Nephron (organoid): ENCODE measurements around the gene TBC1D26.
"Not testable (repeated sequence)": the region's sequence is repeated elsewhere in the genome, so short reads cannot be mapped to it uniquely, and the experiment has no call there.

Experiments
- H3K27ac Mint-ChIP-seq, 3 experiments: 2 replicates each; pipeline ENCODE4 v1.8.0; 2020; ENCODE audit warnings: mixed read lengths in 3 of 3, mild to moderate bottlenecking in 2 of 3, moderate library complexity in 1 of 3
- H3K27me3 Mint-ChIP-seq: 2 replicates; pipeline ENCODE4 v1.8.0; 2021; ENCODE audit warnings: low read depth, mild to moderate bottlenecking, moderate library complexity, mixed read lengths
- H3K36me3 Mint-ChIP-seq: 2 replicates; pipeline ENCODE4 v1.8.0; 2020; ENCODE audit warnings: low read depth, mixed read lengths
- H3K4me1 Mint-ChIP-seq: 2 replicates; pipeline ENCODE4 v1.8.0; 2020; ENCODE audit warnings: mixed read lengths
- H3K4me3 Mint-ChIP-seq, 3 experiments: 2 replicates each; pipeline ENCODE4 v1.8.0; 2020; ENCODE audit warnings: mild to moderate bottlenecking in 3 of 3, mixed read lengths in 3 of 3, moderate library complexity in 2 of 3
- H3K9me3 Mint-ChIP-seq: 2 replicates; pipeline ENCODE4 v1.8.0; 2020; ENCODE audit warnings: mixed read lengths
- TF ChIP-seq, protein P1 (sequence below), 3 experiments: fragments of 200-600 bp; sonication (generic); IDR thresholded peaks; one replicate each; pipeline ENCODE4 v1.5.0; 2021; ENCODE audit warnings: antibody characterized with exemption in 3 of 3; ENCODE audit not compliant: unreplicated experiment in 3 of 3

The TBC1D26 gene

DNA sequence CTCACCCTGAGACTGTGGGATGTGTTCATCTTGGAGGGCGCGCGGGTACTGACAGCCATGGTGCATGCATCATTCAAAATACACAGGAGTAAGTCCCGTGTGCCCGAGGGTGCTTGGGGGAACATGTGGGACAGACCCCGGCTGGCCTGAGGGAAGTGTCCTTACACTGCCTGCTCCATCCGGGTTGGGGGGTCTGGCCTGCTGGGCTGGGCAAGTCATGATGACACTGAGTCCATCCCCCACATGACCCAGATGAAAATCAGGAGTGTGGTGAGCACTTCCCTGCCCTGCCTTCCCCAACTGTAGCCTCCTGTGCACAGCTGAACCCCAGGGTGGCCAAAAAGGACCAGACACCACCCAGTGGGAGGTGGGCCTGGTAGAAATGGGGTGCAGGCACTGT is 10.8 kb downstream of the TBC1D26 start:
- no peaks in the 10 kb centered on the region for H3K4me1 Mint-ChIP-seq
- no peaks in the 10 kb centered on the region for H3K27me3 Mint-ChIP-seq
- TF ChIP-seq, protein P1, sequence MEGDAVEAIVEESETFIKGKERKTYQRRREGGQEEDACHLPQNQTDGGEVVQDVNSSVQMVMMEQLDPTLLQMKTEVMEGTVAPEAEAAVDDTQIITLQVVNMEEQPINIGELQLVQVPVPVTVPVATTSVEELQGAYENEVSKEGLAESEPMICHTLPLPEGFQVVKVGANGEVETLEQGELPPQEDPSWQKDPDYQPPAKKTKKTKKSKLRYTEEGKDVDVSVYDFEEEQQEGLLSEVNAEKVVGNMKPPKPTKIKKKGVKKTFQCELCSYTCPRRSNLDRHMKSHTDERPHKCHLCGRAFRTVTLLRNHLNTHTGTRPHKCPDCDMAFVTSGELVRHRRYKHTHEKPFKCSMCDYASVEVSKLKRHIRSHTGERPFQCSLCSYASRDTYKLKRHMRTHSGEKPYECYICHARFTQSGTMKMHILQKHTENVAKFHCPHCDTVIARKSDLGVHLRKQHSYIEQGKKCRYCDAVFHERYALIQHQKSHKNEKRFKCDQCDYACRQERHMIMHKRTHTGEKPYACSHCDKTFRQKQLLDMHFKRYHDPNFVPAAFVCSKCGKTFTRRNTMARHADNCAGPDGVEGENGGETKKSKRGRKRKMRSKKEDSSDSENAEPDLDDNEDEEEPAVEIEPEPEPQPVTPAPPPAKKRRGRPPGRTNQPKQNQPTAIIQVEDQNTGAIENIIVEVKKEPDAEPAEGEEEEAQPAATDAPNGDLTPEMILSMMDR (IDR thresholded peaks at IDR 0.05; ENCODE audit: unreplicated experiment in 3 of 3): no peak

DNA sequence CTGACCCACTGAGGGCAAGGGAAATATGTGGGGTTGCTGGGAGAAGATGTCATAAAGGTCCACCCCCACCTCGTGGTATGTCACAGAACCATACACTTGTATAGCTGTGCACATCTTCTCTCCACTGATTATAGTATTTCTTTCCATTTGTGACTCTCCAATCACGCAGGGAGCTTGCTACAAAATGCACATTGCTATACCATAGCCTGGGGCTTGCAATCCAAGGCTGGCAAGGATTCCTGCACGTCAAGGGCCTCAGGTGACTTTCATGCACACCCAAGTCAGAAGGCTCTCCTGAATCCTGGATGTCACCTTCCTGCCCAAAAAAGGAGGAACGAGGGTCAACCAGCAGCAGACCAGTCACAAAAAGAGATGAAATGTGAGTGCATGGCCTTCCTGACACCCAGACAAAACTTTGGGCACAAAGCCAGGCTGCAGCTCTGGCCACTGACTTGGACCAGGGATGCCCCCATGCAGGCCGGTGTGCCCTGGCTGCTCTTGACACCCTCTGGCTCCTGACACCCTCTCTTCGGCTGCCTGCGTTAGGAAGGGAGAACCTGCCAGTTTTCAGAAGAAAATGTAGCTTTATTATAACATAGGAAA is 12.1 kb downstream of the TBC1D26 start:
- H3K4me3 Mint-ChIP-seq: no peak overlapping the region
- no peaks in the 10 kb centered on the region for H3K36me3 Mint-ChIP-seq
- H3K27me3 Mint-ChIP-seq: no peaks in the 10 kb centered on the region
- H3K4me1 Mint-ChIP-seq: no peaks in the 10 kb centered on the region
- TF ChIP-seq, protein P1 (IDR thresholded peaks at IDR 0.05; ENCODE audit: unreplicated experiment in 3 of 3): no peak
- no peaks in the 10 kb centered on the region for H3K9me3 Mint-ChIP-seq
- no peak overlapping the region for H3K27ac Mint-ChIP-seq

More for the DNA sequence above, 10.8 kb downstream of the TBC1D26 start:
- no peak overlapping the region for H3K27ac Mint-ChIP-seq
- H3K4me3 Mint-ChIP-seq: no peak overlapping the region
- no peaks in the 10 kb centered on the region for H3K9me3 Mint-ChIP-seq
- no peaks in the 10 kb centered on the region for H3K36me3 Mint-ChIP-seq

DNA sequence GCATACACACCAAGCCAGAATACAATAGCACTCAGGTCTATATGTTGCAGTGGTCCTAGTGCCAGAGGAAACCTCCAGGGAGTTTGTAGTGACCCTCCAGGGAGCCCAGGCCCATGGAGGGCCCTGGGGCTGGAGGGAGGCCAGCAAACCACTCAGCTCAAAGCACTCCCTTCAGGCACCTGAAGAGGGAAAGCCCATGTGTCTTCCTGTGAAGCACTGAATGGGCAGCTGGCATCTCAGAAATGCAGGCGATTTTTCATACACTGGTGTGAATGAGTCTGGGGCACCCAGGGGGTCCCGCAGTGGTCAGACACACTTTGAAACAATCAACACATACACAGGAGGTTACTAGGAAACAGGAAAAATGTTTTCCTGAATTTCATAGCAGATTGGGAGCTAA is 12.8 kb downstream of the TBC1D26 start:
- TF ChIP-seq, protein P1 (IDR thresholded peaks at IDR 0.05; ENCODE audit: unreplicated experiment in 3 of 3): no peak
- Mint-ChIP-seq H3K36me3 (no peaks in the 10 kb centered on the region), H3K27me3 (no peaks in the 10 kb centered on the region), H3K4me1 (no peaks in the 10 kb centered on the region), H3K27ac (no peak overlapping the region), H3K4me3 (no peak overlapping the region), H3K9me3 (no peaks in the 10 kb centered on the region)

DNA sequence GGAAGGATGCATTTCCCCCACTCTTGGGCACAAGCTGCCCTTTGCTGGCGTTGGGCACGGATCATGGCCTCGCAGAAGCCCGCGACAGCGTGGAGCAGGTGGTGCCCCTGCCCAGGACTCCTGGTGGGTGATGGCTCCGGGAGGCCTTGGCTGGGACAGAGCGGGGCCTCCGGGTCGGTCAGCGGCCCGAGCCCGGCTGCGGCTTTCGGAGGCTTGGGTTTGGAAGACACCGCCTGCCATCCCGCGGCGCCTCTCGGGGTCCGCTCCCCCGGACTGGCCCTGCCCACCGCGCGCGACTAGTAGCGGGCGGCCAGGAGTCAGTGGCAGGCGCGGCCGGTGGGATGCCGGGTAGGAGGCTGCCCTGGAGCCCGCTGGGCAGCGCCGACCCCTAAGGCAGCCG is 17.3 kb downstream of the TBC1D26 start:
- not testable (repeated sequence) for H3K9me3 Mint-ChIP-seq, H3K27me3 Mint-ChIP-seq, H3K4me1 Mint-ChIP-seq, H3K4me3 Mint-ChIP-seq, H3K36me3 Mint-ChIP-seq, H3K27ac Mint-ChIP-seq

DNA sequence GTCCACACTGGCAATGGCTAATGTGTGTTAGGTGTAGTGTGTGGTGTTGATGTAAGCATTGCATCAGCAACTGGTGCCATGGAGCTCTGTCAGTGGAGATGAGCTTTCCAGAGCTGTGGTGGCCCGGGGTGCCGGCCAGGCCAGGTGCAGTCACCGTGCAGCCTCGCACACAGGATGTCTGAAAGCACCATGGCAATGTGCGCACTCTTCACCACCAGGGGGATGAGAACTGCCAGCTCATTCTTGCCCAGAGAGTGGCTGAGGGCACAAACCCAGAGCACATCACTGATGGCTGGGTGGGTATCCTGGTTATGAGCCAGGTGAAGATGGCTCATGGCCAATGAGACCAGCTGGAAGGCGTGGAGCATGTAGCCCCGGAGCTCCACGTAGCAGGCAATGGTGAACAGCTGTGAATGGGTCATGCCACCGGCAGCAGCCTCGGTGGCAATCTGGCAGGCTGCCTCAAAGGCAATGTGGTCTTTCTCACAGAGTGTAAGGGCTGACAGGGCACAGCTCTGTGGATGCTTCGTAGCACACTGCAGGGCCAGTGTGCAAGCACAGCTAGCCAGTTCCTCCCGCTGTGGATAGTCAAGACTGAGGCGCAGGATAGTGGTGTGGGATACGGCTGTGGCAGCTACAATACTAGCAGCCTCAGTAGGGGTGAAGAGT is 36.9 kb downstream of the TBC1D26 start:
- H3K4me3 Mint-ChIP-seq, H3K36me3 Mint-ChIP-seq, H3K27ac Mint-ChIP-seq, H3K9me3 Mint-ChIP-seq, H3K27me3 Mint-ChIP-seq, H3K4me1 Mint-ChIP-seq: not testable (repeated sequence)

DNA sequence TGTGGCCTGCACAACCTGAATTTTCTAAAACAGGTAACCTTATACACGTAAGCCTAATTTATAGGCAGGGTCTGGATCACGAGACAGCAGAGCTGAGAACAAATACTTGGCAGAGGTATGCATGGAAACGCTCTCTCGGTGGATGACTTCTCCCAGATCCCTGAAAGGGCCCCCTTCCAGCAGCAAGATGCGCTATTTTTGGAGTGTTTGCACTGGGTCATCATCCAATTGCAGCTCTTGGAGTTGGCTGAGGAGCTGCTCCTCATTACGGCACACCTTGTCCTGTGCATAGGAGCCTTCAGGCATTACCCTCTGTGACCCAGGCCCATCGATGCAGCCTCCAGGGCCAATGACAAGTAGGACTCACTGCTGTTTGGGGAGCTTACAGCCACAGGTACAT is 38.6 kb downstream of the TBC1D26 start:
- H3K4me1 Mint-ChIP-seq, H3K36me3 Mint-ChIP-seq, H3K27ac Mint-ChIP-seq, H3K4me3 Mint-ChIP-seq, H3K27me3 Mint-ChIP-seq: not testable (repeated sequence)
- peaks cover 11% of the 10 kb centered on the region for H3K9me3 Mint-ChIP-seq

DNA sequence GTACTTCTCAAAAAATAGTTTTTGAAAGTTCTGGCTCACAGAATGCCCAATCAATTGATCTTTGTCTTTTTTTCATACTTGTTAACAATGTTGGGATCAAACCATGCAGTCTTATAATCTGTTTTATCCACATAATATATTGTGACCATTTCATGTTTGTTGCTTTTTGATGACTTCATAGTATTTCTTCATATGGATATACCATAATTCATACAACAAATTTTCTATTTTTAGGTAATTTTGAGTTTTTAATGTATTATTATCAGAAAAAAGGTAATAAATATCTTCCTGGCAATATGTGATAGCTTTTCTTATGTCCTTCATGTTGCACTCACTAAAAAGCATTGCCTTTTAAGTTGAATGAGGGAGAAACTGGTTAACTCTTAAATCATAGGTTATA is 44.8 kb downstream of the TBC1D26 start:
- Mint-ChIP-seq H3K4me1 (no peaks in the 10 kb centered on the region), H3K4me3 (no peak overlapping the region), H3K27me3 (no peaks in the 10 kb centered on the region), H3K36me3 (peaks cover 4% of the 10 kb centered on the region), H3K9me3 (peaks cover 32% of the 10 kb centered on the region), H3K27ac (no peak overlapping the region)
- TF ChIP-seq, protein P1 (IDR thresholded peaks at IDR 0.05; ENCODE audit: unreplicated experiment in 3 of 3): no peak
